Epithelial cell of proximal tubule (primary cell): Measurements from ENCODE around the gene LARGE1. TPM values are rescaled to one million over a fixed set of nuclear protein-coding genes. Genes with fewer than 3 reads are reported as not detected.

Experiments
- DNase-seq: peaks from one replicate; pipeline ENCODE4 v3.0.0-alpha.2; 2011; ENCODE audit warnings: low read depth
- H3K4me3 ChIP-seq: 2 replicates; pipeline ENCODE4 v1.5.1; 2011; ENCODE audit warnings: low read depth, mild to moderate bottlenecking, low read length
- total RNA-seq: library from RNA; depleted of rRNA; stranded (reverse); fragments of >200 nt; gene quantifications from 2 replicates; pipeline ENCODE4 v1.2.3, GENCODE V29; 2015
- TF ChIP-seq, protein P1 (sequence below): conservative IDR thresholded peaks from 2 replicates; pipeline ENCODE4 v1.5.1; 2012; ENCODE audit warnings: low read depth, mild to moderate bottlenecking, low read length

Gene LARGE1
- total RNA-seq, 1 donor from 2014 or later, result 18.3 TPM

DNA sequence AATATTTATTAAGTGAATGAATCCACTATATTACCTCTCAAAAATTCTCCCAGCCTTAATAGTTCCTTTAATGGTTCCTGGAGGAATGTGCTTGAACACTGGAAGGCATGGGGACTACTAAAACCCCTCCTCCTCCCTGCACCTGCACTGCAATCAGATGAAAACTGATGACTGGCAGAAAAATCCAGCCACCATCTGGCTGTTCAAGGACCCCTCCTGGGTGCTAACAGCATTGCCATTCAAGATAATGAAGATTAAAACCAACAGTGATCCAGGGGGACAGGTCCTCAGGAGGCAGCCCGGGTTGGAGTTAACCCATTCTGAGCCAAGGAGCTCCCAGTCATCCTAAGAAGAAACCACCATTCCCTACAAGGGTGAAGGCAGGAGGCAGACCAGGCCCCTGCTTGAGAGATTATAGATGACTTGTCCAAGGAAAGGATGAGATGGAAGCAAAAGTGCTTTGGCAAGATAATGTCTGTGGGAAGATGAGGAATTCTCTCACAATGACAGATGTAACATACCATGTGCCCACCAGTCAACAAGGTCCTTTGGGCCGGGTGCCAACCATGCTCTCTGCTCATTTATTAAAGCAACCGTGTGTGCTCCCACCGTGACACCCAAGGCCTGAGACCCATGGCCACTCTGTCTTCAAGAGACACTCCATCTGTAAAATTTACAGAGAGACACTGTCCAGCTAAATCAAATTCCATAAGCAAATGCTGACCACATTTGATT is 90.6 kb downstream of the LARGE1 start:
- no peak overlapping the region for H3K4me3 ChIP-seq
- DNase-seq, result no peak
- TF ChIP-seq, protein P1, sequence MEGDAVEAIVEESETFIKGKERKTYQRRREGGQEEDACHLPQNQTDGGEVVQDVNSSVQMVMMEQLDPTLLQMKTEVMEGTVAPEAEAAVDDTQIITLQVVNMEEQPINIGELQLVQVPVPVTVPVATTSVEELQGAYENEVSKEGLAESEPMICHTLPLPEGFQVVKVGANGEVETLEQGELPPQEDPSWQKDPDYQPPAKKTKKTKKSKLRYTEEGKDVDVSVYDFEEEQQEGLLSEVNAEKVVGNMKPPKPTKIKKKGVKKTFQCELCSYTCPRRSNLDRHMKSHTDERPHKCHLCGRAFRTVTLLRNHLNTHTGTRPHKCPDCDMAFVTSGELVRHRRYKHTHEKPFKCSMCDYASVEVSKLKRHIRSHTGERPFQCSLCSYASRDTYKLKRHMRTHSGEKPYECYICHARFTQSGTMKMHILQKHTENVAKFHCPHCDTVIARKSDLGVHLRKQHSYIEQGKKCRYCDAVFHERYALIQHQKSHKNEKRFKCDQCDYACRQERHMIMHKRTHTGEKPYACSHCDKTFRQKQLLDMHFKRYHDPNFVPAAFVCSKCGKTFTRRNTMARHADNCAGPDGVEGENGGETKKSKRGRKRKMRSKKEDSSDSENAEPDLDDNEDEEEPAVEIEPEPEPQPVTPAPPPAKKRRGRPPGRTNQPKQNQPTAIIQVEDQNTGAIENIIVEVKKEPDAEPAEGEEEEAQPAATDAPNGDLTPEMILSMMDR, result no peak

DNA sequence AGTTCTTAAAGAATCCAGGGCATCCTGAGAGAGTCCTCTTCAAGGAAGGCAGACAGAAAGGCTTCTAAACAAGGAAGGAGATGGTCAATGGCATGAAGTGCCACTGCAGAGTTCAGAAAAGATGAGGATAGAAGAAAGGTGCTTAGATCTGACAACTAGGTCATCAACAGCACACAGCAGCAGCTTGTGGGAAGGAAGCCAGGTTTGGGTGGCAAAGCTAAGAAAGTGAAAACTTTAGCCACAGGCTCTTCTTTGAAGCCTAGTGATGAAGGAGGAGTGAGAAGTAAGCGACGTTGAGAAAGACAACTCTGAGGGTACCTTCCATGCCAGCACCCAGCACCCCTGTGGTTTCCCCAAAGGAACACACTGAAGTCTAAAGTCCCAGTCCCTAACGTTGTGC is 92.0 kb downstream of the LARGE1 start:
- H3K4me3 ChIP-seq, result no peak overlapping the region
- TF ChIP-seq, protein P1, result no peak
- DNase-seq, result no peak

DNA sequence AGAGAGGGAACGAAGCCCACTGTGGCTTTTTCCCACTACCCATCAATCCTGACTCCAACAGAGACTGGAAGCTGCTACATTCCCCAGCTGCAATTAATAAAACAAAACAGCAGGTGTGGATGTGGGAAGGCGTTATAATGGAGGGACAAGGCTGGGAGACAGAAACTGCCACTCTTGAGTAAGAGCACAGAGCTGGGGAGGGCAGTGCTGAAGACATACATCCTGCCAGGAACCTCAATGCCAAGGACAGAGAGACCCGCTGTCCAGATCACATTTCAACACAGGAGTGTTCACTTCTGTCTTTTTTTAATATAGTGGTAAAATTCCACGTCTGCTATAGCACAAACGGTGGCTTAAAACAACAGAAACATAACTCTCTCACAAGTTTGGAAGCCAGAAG is 94.5 kb downstream of the LARGE1 start:
- TF ChIP-seq, protein P1, result no peak
- no peak overlapping the region for H3K4me3 ChIP-seq
- DNase-seq, result no peak

DNA sequence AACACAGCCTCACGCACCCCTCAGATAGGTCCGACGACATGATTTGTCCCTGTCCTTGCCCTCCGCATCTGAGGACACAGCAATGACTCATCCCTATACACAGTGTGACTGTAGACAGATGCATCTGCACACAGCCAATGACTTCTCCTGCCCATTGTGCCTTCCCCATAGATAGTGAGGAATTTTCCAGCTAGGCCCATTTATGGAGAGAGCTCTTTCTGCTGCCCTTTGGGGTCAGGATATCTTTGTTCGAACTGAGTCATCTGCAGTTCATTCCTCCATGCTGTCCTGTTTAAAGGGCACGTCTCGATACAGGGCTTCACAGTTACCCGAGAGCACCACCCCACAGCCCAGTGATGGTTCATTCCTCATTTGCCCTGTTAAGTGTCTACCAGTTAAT is 96.7 kb downstream of the LARGE1 start:
- H3K4me3 ChIP-seq, result no peak overlapping the region
- no peak for DNase-seq
- TF ChIP-seq, protein P1, result no peak

DNA sequence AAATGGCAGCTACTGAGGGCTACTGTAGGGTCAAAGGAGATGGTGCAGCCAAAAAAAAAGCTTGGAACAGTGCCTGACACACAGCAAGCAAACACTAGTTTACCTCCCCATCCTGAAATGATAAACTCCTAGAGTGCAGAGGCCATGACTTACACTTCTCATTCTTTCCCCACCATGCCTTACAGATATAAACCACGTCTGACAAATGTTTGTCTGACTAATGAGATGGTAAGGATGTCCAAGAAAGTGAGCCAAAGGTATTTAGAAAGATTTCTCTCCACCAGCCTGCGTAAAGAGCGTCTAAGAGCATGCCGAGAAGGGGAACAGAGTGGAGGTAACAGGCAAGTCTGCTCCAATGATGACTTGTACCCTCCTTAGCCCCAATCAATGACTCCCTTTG is 99.0 kb downstream of the LARGE1 start:
- DNase-seq, result no peak
- H3K4me3 ChIP-seq, result no peak overlapping the region
- TF ChIP-seq, protein P1, result no peak

DNA sequence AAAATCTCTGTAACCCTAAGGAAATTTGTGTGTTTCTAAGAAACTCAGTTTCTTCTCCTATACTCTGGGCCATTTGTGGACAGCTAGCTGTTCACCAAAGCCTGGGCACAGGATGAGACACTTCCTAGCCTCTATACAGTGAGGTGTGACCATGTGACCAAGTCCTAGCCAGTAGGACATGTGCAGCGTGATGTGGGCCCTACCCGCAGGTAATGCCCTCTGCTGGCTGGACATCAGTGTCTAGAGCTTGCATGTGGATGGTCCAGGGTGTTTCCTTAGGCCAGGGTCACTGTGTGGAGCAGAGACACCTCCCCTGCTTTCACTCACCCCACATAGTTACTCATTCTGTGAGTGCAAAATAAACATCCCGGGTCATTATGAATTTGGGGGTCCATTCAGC is 100.5 kb downstream of the LARGE1 start:
- H3K4me3 ChIP-seq, result no peak overlapping the region
- TF ChIP-seq, protein P1, result no peak
- no peak for DNase-seq

DNA sequence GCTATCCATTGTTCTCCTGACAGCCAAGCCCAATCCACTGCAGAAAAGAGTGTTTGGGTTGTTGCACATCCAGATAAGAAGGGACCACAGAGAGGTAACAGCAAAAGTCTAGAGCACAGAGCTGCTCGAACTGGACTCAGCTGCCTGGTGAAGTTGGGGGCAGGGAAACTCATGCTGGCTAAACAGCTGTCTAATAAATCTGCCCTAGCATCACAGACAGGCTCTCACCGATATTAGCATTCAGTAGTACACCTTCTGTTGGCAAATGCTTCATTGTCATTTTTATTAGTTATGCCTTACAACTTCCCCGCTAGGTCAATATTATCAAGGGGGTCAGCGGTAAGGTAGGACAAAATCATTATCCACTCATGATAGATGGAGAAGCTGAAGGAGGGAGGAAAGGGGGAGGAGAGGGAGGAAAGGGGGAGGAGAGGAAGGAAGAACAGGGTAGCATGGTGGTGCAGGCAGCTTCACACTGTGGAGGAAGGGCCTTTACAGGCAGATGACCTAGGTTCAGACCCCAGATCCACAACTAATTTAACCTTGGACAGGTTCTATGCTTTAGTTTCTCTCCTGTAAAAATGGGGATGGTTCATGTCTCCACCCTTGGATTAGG is 102.7 kb downstream of the LARGE1 start:
- no peak for DNase-seq
- no peak overlapping the region for H3K4me3 ChIP-seq
- TF ChIP-seq, protein P1, result no peak
